SK-N-SH (cell line): ENCODE data around the gene GLRA1. TPM values are rescaled to one million over a fixed set of nuclear protein-coding genes. Genes with fewer than 3 reads are reported as not detected.
"Not testable (repeated sequence)": the region's sequence is repeated elsewhere in the genome, so short reads cannot be mapped to it uniquely, and the experiment has no call there.

ENCODE experiments used
- CTCF ChIA-PET: fragments of 300-600, 350-600 bp; formaldehyde crosslinking; extraction: SDS; loops from one replicate; lab custom pipeline; 2021; lab: Yijun Ruan, JAX
- POLR2A ChIA-PET: fragments of 350-600 bp; sonication (Branson Sonifier 250); formaldehyde crosslinking; extraction: SDS; loops from one replicate; lab custom pipeline; 2020; ENCODE audit warnings: antibody characterized with exemption, inconsistent platforms; lab: Yijun Ruan, JAX
- DNase-seq: peaks from one replicate; pipeline ENCODE4 v3.0.0; 2012
- H2AFZ ChIP-seq: fragments of 200-600 bp; sonication (generic); 2 replicates; pipeline ENCODE4 v1.8.1; 2016; ENCODE audit warnings: antibody characterized with exemption, mild to moderate bottlenecking, low read depth
- H3F3A ChIP-seq: fragments of 200-600 bp; sonication (generic); replicated peaks from 2 replicates; pipeline ENCODE3; 2016; ENCODE audit warnings: antibody characterized with exemption, mild to moderate bottlenecking; ENCODE audit not compliant: insufficient read depth
- H3K27ac ChIP-seq, 2 experiments: fragments of 200-500 bp in 1 of 2; fragments of 200-600 bp in 1 of 2; sonication (Bioruptor generic) in 1 of 2; sonication (generic), shearing (Covaris generic) in 1 of 2; 2 replicates each; pipeline versions ENCODE4 v1.5.1 to v1.6.1; 2014 to 2016; ENCODE audit warnings: low read depth in 2 of 2, inconsistent platforms in 1 of 2, low read length in 1 of 2, mild to moderate bottlenecking in 1 of 2, mixed read lengths in 1 of 2
- H3K27me3 ChIP-seq: fragments of 200-600 bp; sonication (generic), shearing (Covaris generic); 2 replicates; pipeline ENCODE4 v1.6.1; 2016; ENCODE audit warnings: mixed run types; ENCODE audit not compliant: insufficient read depth
- H3K36me3 ChIP-seq, 2 experiments: fragments of 200-500 bp in 1 of 2; fragments of 200-600 bp in 1 of 2; sonication (Bioruptor generic) in 1 of 2; sonication (generic) in 1 of 2; replicated peaks in 1 of 2; 2 replicates each; pipeline versions ENCODE3 to v1.5.1; 2014 to 2016; ENCODE audit warnings: low read length in 1 of 2, mild to moderate bottlenecking in 1 of 2; ENCODE audit not compliant: insufficient read depth in 2 of 2, control insufficient read depth in 1 of 2
- H3K4me1 ChIP-seq, 2 experiments: fragments of 200-500 bp in 1 of 2; fragments of 200-600 bp in 1 of 2; sonication (Bioruptor generic) in 1 of 2; sonication (generic), shearing (Covaris generic) in 1 of 2; 2 replicates each; pipeline versions ENCODE4 v1.5.1 to v1.6.1; 2014 to 2016; ENCODE audit warnings: low read depth in 1 of 2, low read length in 1 of 2, mixed run types in 1 of 2; ENCODE audit not compliant: insufficient read depth in 2 of 2, control insufficient read depth in 1 of 2
- H3K4me2 ChIP-seq: fragments of 200-600 bp; sonication (generic), shearing (Covaris generic); 2 replicates; pipeline ENCODE4 v1.6.1; 2017; ENCODE audit warnings: mixed run types
- H3K4me3 ChIP-seq, 2 experiments: fragments of 200-500 bp in 1 of 2; fragments of 200-600 bp in 1 of 2; sonication (Bioruptor generic) in 1 of 2; sonication (generic), shearing (Covaris generic) in 1 of 2; 2 replicates each; pipeline versions ENCODE4 v1.5.1 to v1.8.1; 2014 to 2016; ENCODE audit warnings: low read depth in 2 of 2, inconsistent platforms in 1 of 2, low read length in 1 of 2, mild to moderate bottlenecking in 1 of 2, mixed read lengths in 1 of 2, moderate library complexity in 1 of 2
- H3K79me2 ChIP-seq: fragments of 200-600 bp; sonication (generic); 2 replicates; pipeline ENCODE4 v1.8.1; 2017; ENCODE audit warnings: mild to moderate bottlenecking; ENCODE audit not compliant: insufficient read depth
- H3K9ac ChIP-seq: fragments of 200-600 bp; sonication (generic); 2 replicates; pipeline ENCODE4 v1.6.1; 2017; ENCODE audit warnings: mixed run types
- H3K9me2 ChIP-seq: fragments of 200-600 bp; sonication (generic); 2 replicates; pipeline ENCODE4 v1.6.1; 2017; ENCODE audit warnings: mixed run types
- H3K9me3 ChIP-seq: fragments of 200-600 bp; sonication (generic); 2 replicates; pipeline ENCODE4 v1.6.1; 2017; ENCODE audit warnings: mixed run types, mild to moderate bottlenecking, moderate library complexity
- H4K20me1 ChIP-seq: fragments of 200-600 bp; sonication (generic); 2 replicates; pipeline ENCODE4 v1.6.1; 2017; ENCODE audit warnings: mild to moderate bottlenecking, mixed run types; ENCODE audit not compliant: insufficient read depth
- CHD2 ChIP-seq: fragments of 150-350 bp; IDR thresholded peaks from 2 replicates; pipeline ENCODE4 v1.6.1; 2018; ENCODE audit warnings: low read length; ENCODE audit not compliant: partially characterized antibody
- ELF1 ChIP-seq: IDR thresholded peaks from 2 replicates; pipeline ENCODE4 v1.4.0; 2012
- EP300 ChIP-seq, 2 experiments: IDR thresholded peaks; 2 replicates each; pipeline versions ENCODE4 v1.4.0 to v1.6.1; 2012; ENCODE audit warnings: borderline replicate concordance in 1 of 2, low read depth in 1 of 2, low read length in 1 of 2
- FOXJ3 ChIP-seq: sonication (generic); formaldehyde crosslinking; IDR thresholded peaks from 2 replicates; pipeline ENCODE4 v1.5.1; 2020; ENCODE audit warnings: mild to moderate bottlenecking, missing genetic modification reagents
- FOXM1 ChIP-seq: IDR thresholded peaks from 2 replicates; pipeline ENCODE4 v1.4.0; 2012; ENCODE audit warnings: low read depth, mild to moderate bottlenecking
- GABPA ChIP-seq: IDR thresholded peaks from 2 replicates; pipeline ENCODE4 v1.4.0; 2012; ENCODE audit warnings: low read depth, mild to moderate bottlenecking
- GATA2 ChIP-seq: sonication (generic); formaldehyde crosslinking; IDR thresholded peaks from 2 replicates; pipeline ENCODE4 v1.5.0; 2020; ENCODE audit warnings: mild to moderate bottlenecking, missing genetic modification reagents
- MAX ChIP-seq: IDR thresholded peaks from 2 replicates; pipeline ENCODE4 v1.4.0; 2012; ENCODE audit warnings: low read depth
- POLR2AphosphoS5 ChIP-seq: IDR thresholded peaks from 2 replicates; pipeline ENCODE4 v1.6.1; 2012; ENCODE audit warnings: low read depth, low read length
- RAD21 ChIP-seq: IDR thresholded peaks from 2 replicates; pipeline ENCODE4 v1.6.1; 2012; ENCODE audit warnings: mild to moderate bottlenecking, low read length
- RCOR1 ChIP-seq: fragments of 150-350 bp; IDR thresholded peaks from 2 replicates; pipeline ENCODE4 v1.6.1; 2017; ENCODE audit warnings: antibody characterized with exemption, low read length
- RFX5 ChIP-seq: IDR thresholded peaks from 2 replicates; pipeline ENCODE4 v1.6.1; 2012; ENCODE audit warnings: mild to moderate bottlenecking, improper control_type of control experiment, low read length
- RXRA ChIP-seq: IDR thresholded peaks from 2 replicates; pipeline ENCODE4 v1.4.0; 2012; ENCODE audit warnings: low read depth, mild to moderate bottlenecking, borderline replicate concordance
- SIN3A ChIP-seq: IDR thresholded peaks from 2 replicates; pipeline ENCODE4 v1.6.1; 2012; ENCODE audit warnings: low read depth, mild to moderate bottlenecking, low read length, moderate library complexity, borderline replicate concordance
- TAF1 ChIP-seq: IDR thresholded peaks from 2 replicates; pipeline ENCODE4 v1.6.1; 2012; ENCODE audit warnings: low read depth, mild to moderate bottlenecking, low read length, moderate library complexity, borderline replicate concordance
- WGBS: methylation state at CpG from one replicate; pipeline ENCODE4 v1.1.6; 2017; ENCODE audit warnings: low lambda C conversion rate; 5-methylcytosine and 5-hydroxymethylcytosine counted together
- polyA plus RNA-seq, 3 experiments: library from polyadenylated mRNA; depleted of rRNA; stranded (reverse); fragments of >200 nt; gene quantifications; 2 replicates each; pipeline ENCODE4 v1.2.3, GENCODE V29; 2012
- TF ChIP-seq, protein P1 (sequence below): fragments of 200-600 bp; sonication (generic); IDR thresholded peaks from 2 replicates; pipeline ENCODE4 v1.6.1; 2017; ENCODE audit warnings: antibody characterized with exemption, mild to moderate bottlenecking, moderate library complexity
- TF ChIP-seq, protein P2 (sequence below): fragments of 150-350 bp; IDR thresholded peaks from 2 replicates; pipeline ENCODE4 v1.6.1; 2017; ENCODE audit warnings: antibody characterized with exemption, low read length, low read depth, borderline replicate concordance

The GLRA1 gene
- polyA plus RNA-seq, 1 of the 3 experiments (the other 2 are of a cell fraction) = not detected

DNA sequence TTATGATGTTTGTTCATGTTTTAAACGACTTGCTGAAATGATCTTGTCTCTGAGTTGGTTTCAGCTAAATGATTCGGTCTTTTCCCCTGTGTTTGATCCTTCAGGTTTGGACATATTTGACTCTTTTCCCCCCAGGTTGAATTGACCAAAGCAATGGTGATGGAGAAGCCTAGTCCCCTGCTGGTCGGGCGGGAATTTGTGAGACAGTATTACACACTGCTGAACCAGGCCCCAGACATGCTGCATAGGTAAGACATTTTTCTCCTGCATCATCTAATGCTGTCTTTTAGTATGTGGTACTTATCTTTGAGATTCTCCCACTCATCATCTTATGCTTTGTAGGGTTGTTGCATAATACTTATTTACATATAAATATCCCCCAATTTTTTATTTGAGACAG lies 138.2 kb downstream of the GLRA1 start:
- H3K4me1 ChIP-seq = peaks cover 0 to 20% of the 10 kb centered on the region in 2 experiments; a peak in 2 of 4 replicates
- H2AFZ ChIP-seq = no peak overlapping the region
- no peak overlapping the region for H3K27ac ChIP-seq
- H3K36me3 ChIP-seq = peaks cover 25 to 49% of the 10 kb centered on the region in 2 experiments
- CTCF ChIA-PET = interaction anchor here (0.6 to 1.4 kb wide), 2 partner anchors 12 to 497 kb away, joined by 3 read pairs; no protein-coding TSS in a partner anchor
- H3K9ac ChIP-seq = no peak overlapping the region
- no peaks in the 10 kb centered on the region for H3K9me2 ChIP-seq
- POLR2A ChIA-PET = interaction anchor here (1.0 kb wide), 1 partner anchor 15 kb away, joined by 3 read pairs; the partner anchor contains the start of gene G3BP1
- no peak overlapping the region for H3K4me2 ChIP-seq
- TF ChIP-seq ELF1 (no peak), RCOR1 (no peak), CHD2 (no peak), EP300 (IDR thresholded peaks at IDR 0.05; ENCODE audit: borderline replicate concordance in 1 of 2, low read depth in 1 of 2, low read length in 1 of 2) (no peak), POLR2AphosphoS5 (no peak), GABPA (no peak)
- peaks cover 94% of the 10 kb centered on the region for H4K20me1 ChIP-seq
- WGBS = 76% methylated on average over 4 of the region's 4 CpGs
- H3K27me3 ChIP-seq = no peaks in the 10 kb centered on the region
- H3K9me3 ChIP-seq = no peaks in the 10 kb centered on the region
- H3F3A ChIP-seq = peaks cover 10% of the 10 kb centered on the region
- peaks cover 100% of the 10 kb centered on the region for H3K79me2 ChIP-seq
- H3K4me3 ChIP-seq = no peak overlapping the region
- DNase-seq = no peak

GRCh38 chr5:151784141-151784540 lies 140.5 kb downstream of the GLRA1 start:
- Histone ChIP-seq H3K27ac (no peak overlapping the region), H3F3A (peaks cover 11% of the 10 kb centered on the region), H3K4me1 (peaks cover 0 to 20% of the 10 kb centered on the region in 2 experiments; a peak in 3 of 4 replicates), H3K27me3 (no peaks in the 10 kb centered on the region), H3K9ac (no peak overlapping the region), H3K4me2 (no peak overlapping the region), H3K9me2 (no peaks in the 10 kb centered on the region), H3K4me3 (no peak overlapping the region), H3K79me2 (peaks cover 100% of the 10 kb centered on the region), H3K9me3 (no peaks in the 10 kb centered on the region), H4K20me1 (peaks cover 96% of the 10 kb centered on the region), H3K36me3 (peaks cover 6 to 33% of the 10 kb centered on the region in 2 experiments), H2AFZ (no peak overlapping the region)
- POLR2A ChIA-PET = no interaction called here
- CTCF ChIA-PET = no interaction called here
- 83% methylated on average over 3 of the region's 3 CpGs for WGBS
- TF ChIP-seq FOXM1 = no peak
- no peak for TF ChIP-seq GATA2
- TF ChIP-seq RFX5 = no peak
- TF ChIP-seq MAX = no peak
- TF ChIP-seq, protein P1, sequence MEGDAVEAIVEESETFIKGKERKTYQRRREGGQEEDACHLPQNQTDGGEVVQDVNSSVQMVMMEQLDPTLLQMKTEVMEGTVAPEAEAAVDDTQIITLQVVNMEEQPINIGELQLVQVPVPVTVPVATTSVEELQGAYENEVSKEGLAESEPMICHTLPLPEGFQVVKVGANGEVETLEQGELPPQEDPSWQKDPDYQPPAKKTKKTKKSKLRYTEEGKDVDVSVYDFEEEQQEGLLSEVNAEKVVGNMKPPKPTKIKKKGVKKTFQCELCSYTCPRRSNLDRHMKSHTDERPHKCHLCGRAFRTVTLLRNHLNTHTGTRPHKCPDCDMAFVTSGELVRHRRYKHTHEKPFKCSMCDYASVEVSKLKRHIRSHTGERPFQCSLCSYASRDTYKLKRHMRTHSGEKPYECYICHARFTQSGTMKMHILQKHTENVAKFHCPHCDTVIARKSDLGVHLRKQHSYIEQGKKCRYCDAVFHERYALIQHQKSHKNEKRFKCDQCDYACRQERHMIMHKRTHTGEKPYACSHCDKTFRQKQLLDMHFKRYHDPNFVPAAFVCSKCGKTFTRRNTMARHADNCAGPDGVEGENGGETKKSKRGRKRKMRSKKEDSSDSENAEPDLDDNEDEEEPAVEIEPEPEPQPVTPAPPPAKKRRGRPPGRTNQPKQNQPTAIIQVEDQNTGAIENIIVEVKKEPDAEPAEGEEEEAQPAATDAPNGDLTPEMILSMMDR = no peak
- TF ChIP-seq TAF1 = no peak
- no peak for TF ChIP-seq RXRA
- no peak for TF ChIP-seq SIN3A
- no peak for TF ChIP-seq FOXJ3 (CRISPR knock-in tag)
- TF ChIP-seq, protein P2, sequence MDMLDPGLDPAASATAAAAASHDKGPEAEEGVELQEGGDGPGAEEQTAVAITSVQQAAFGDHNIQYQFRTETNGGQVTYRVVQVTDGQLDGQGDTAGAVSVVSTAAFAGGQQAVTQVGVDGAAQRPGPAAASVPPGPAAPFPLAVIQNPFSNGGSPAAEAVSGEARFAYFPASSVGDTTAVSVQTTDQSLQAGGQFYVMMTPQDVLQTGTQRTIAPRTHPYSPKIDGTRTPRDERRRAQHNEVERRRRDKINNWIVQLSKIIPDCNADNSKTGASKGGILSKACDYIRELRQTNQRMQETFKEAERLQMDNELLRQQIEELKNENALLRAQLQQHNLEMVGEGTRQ = no peak
- no peak for TF ChIP-seq RAD21
- no peak for DNase-seq

- H3K4me3 ChIP-seq, H3K9ac ChIP-seq, DNase-seq, H3K4me2 ChIP-seq, H3K9me3 ChIP-seq, CTCF ChIA-PET, H3K27ac ChIP-seq, H3K9me2 ChIP-seq, POLR2A ChIA-PET, H3F3A ChIP-seq, H3K27me3 ChIP-seq, H2AFZ ChIP-seq: not testable (repeated sequence)
- Histone ChIP-seq H3K79me2 (peaks cover 100% of the 10 kb centered on the region), H4K20me1 (peaks cover 96% of the 10 kb centered on the region), H3K4me1 (peaks cover 0 to 20% of the 10 kb centered on the region in 2 experiments; a peak in 3 of 4 replicates), H3K36me3 (peaks cover 6 to 33% of the 10 kb centered on the region in 2 experiments)
- 94% methylated on average over 16 of the region's 16 CpGs for WGBS
Observed at GRCh38 chr5:151783664-151784063, 141.0 kb downstream of the GLRA1 start.
